DND-41 (cell line): Measurements from ENCODE around the gene CTDP1.

Experiments
- ATAC-seq: fragments of 200-7000 bp; cut with Tn5 transposase; 3 replicates; pipeline ENCODE4 v1.9.1; 2021; ENCODE audit warnings: low read depth; ENCODE audit not compliant: insufficient read depth
- DNase-seq: peaks from one replicate; pipeline ENCODE4 v3.0.0-alpha.2; 2020
- H2AFZ ChIP-seq: 2 replicates; pipeline ENCODE4 v1.6.0; 2012; ENCODE audit warnings: low read depth, low read length
- H3K27ac ChIP-seq: 2 replicates; pipeline ENCODE4 v1.5.1; 2012; ENCODE audit warnings: low read length, inconsistent platforms
- H3K27me3 ChIP-seq: fragments of 200-600 bp; sonication (generic); 2 replicates; pipeline ENCODE4 v1.6.0; 2012; ENCODE audit warnings: low read length, mild to moderate bottlenecking, inconsistent platforms; ENCODE audit not compliant: insufficient read depth, poor library complexity
- H3K36me3 ChIP-seq: 2 replicates; pipeline ENCODE4 v1.5.1; 2012; ENCODE audit warnings: low read length, inconsistent platforms; ENCODE audit not compliant: insufficient read depth
- H3K4me1 ChIP-seq: 2 replicates; pipeline ENCODE4 v1.5.1; 2012; ENCODE audit warnings: mild to moderate bottlenecking, low read length; ENCODE audit not compliant: insufficient read depth
- H3K4me2 ChIP-seq: 2 replicates; pipeline ENCODE4 v1.6.0; 2012; ENCODE audit warnings: mild to moderate bottlenecking, moderate library complexity, low read length, inconsistent platforms; ENCODE audit not compliant: insufficient read depth
- H3K4me3 ChIP-seq, 2 experiments: fragments of 200-600 bp in 1 of 2; shearing (Covaris generic) in 1 of 2; 2 replicates each; pipeline ENCODE4 v1.5.1; 2012 to 2016; ENCODE audit warnings: inconsistent platforms in 2 of 2, low read length in 2 of 2, mild to moderate bottlenecking in 2 of 2, low read depth in 1 of 2, moderate library complexity in 1 of 2
- H3K79me2 ChIP-seq: 2 replicates; pipeline ENCODE4 v1.6.0; 2012; ENCODE audit warnings: low read length, inconsistent platforms; ENCODE audit not compliant: insufficient read depth
- H3K9ac ChIP-seq: 2 replicates; pipeline ENCODE4 v1.6.0; 2012; ENCODE audit warnings: low read depth, mild to moderate bottlenecking, inconsistent platforms, low read length, moderate library complexity
- H3K9me3 ChIP-seq: 2 replicates; pipeline ENCODE4 v1.5.1; 2012; ENCODE audit warnings: low read length, moderate library complexity, mild to moderate bottlenecking, inconsistent platforms; ENCODE audit not compliant: insufficient read depth, severe bottlenecking
- H4K20me1 ChIP-seq: 2 replicates; pipeline ENCODE4 v1.6.0; 2012; ENCODE audit warnings: low read length; ENCODE audit not compliant: insufficient read depth
- EZH2 ChIP-seq: IDR thresholded peaks from 3 replicates; pipeline ENCODE4 v1.6.1; 2012; ENCODE audit warnings: borderline replicate concordance, low read depth, mild to moderate bottlenecking, moderate library complexity, low read length, inconsistent platforms; ENCODE audit not compliant: severe bottlenecking
- TF ChIP-seq, protein P1 (sequence below): IDR thresholded peaks from 2 replicates; pipeline ENCODE4 v1.5.1; 2012; ENCODE audit warnings: borderline replicate concordance, low read length, moderate library complexity, mild to moderate bottlenecking; ENCODE audit not compliant: poor library complexity, severe bottlenecking; ENCODE audit errors: extremely low read depth

CTDP1 gene

DNA sequence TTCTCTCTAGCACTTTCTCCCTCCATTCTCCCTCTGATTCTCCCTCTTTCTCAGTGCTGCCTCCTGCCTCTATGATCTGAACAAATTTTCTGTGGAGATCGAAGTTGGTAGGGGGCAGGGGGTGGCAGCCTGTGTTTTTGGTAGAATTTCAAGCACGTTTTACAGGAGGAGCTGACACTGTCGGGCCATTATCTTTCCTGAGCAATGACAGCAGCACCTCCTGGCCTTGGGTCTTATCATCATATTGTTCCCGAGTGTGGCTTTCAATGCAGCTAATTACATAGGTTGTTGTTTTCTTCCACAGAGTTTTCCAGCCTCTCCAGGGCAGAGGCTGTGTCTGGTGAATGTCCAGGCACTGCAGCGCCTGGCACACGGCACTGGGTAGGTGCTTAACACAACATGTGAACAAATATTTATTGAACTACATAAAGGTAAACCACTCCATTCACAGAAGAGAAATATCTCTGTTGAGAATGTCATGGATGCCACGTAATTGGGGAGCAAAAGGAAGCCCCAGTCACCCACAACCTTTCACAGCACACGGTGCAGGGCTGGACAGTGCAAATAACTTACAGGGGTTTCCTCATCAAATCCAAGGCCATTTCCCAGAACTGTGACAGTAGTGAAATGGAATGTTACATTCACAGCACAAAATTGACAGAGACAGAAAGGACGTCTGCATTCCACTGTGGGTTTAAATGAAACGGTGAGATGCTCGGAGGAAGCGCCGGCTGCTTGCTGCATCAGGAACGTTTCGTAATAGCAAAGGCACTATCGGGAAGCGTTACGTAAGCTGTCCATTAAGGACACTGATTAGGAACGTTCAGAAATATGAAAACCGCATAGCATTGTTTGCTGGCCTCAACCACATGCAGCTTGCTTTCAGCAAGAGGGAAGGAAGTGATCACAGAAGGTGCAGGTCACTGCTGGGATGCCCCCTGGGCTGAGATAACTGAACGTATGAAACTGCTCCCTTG is 111.7 kb downstream of the CTDP1 start:
- no peak for ATAC-seq
- TF ChIP-seq EZH2, result no peak
- H3K27ac ChIP-seq, result no peak overlapping the region
- no peaks in the 10 kb centered on the region for H4K20me1 ChIP-seq
- H3K4me1 ChIP-seq, result no peaks in the 10 kb centered on the region
- no peaks in the 10 kb centered on the region for H3K36me3 ChIP-seq
- no peak overlapping the region for H2AFZ ChIP-seq
- no peak overlapping the region for H3K4me2 ChIP-seq
- no peak overlapping the region for H3K9ac ChIP-seq
- H3K79me2 ChIP-seq, result no peaks in the 10 kb centered on the region
- no peak overlapping the region for H3K4me3 ChIP-seq
- H3K27me3 ChIP-seq, result no peaks in the 10 kb centered on the region
- DNase-seq, result no peak
- no peaks in the 10 kb centered on the region for H3K9me3 ChIP-seq

DNA sequence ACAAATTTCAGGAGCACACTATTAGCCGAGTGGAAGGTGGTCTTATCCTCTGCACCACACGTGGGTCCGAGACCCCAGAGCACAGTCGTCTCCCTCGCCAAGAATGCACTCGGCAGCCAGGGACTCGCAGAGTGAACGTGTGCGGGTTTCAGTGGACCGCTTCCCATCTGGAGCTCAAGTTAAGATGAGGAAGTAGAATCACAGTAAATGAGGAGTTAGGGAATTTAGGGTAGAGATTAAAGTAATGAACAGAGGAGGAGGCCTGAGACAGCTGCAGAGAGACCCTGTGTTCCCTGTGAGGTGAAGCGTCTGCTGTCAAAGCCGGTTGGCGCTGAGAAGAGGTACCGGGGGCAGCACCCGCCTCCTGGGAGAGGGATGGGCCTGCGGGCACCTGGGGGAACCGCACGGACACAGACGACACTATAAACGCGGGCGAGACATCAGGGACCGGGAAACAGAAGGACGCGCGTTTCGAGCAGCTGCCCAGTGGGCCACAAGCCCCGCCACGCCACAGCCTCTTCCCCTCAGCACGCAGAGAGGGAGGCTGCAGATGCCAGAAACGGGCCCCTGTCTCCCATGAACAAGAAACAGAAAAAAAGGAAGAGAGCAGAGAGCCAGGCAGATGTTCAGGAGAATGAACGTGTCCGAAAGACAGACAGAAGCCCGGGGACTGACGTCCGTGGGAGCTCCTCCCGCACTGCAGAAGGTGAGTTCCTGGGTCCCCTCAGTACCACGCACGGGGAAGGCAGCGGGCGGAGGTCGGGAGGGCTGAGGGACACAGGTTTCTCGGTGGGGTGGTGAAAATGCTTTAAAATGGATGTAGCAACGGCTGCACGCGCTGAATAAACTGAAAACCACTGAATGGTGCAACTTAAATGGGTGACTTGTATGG is 112.7 kb downstream of the CTDP1 start:
- no peaks in the 10 kb centered on the region for H3K4me1 ChIP-seq
- H2AFZ ChIP-seq, result no peak overlapping the region
- no peaks in the 10 kb centered on the region for H4K20me1 ChIP-seq
- no peak overlapping the region for H3K9ac ChIP-seq
- no peak overlapping the region for H3K4me3 ChIP-seq
- ATAC-seq (no peak), DNase-seq (no peak)
- no peaks in the 10 kb centered on the region for H3K36me3 ChIP-seq
- no peaks in the 10 kb centered on the region for H3K27me3 ChIP-seq
- no peaks in the 10 kb centered on the region for H3K79me2 ChIP-seq
- no peaks in the 10 kb centered on the region for H3K9me3 ChIP-seq
- no peak overlapping the region for H3K27ac ChIP-seq
- TF ChIP-seq EZH2, result no peak
- TF ChIP-seq, protein P1, sequence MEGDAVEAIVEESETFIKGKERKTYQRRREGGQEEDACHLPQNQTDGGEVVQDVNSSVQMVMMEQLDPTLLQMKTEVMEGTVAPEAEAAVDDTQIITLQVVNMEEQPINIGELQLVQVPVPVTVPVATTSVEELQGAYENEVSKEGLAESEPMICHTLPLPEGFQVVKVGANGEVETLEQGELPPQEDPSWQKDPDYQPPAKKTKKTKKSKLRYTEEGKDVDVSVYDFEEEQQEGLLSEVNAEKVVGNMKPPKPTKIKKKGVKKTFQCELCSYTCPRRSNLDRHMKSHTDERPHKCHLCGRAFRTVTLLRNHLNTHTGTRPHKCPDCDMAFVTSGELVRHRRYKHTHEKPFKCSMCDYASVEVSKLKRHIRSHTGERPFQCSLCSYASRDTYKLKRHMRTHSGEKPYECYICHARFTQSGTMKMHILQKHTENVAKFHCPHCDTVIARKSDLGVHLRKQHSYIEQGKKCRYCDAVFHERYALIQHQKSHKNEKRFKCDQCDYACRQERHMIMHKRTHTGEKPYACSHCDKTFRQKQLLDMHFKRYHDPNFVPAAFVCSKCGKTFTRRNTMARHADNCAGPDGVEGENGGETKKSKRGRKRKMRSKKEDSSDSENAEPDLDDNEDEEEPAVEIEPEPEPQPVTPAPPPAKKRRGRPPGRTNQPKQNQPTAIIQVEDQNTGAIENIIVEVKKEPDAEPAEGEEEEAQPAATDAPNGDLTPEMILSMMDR, result no peak
- no peak overlapping the region for H3K4me2 ChIP-seq

DNA sequence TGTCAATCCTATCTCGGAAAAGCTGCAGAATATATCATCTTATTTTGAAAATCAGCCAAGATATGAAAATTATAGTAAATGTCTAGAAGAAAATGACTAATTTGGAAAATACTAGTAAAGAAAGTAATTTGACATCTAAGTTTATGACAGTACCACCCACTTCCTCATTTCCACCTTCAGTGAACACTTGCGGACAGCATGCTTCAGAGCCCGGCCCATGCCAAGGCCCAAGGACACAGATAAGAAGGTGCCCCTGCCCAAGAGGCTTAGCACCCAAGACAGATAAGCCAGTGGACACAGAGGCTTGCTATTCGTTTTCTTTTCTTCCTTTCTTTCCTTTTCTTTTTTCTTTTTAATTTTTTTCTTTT is 113.4 kb downstream of the CTDP1 start:
- no peak for TF ChIP-seq EZH2
- TF ChIP-seq, protein P1, result no peak
- no peak for DNase-seq
- no peaks in the 10 kb centered on the region for H3K4me1 ChIP-seq
- no peak overlapping the region for H3K27ac ChIP-seq
- no peak overlapping the region for H3K4me3 ChIP-seq
- no peaks in the 10 kb centered on the region for H3K9me3 ChIP-seq
- no peak overlapping the region for H3K9ac ChIP-seq
- no peaks in the 10 kb centered on the region for H4K20me1 ChIP-seq
- no peak overlapping the region for H2AFZ ChIP-seq
- ATAC-seq, result no peak
- no peaks in the 10 kb centered on the region for H3K36me3 ChIP-seq
- no peaks in the 10 kb centered on the region for H3K79me2 ChIP-seq
- no peaks in the 10 kb centered on the region for H3K27me3 ChIP-seq
- H3K4me2 ChIP-seq, result no peak overlapping the region

DNA sequence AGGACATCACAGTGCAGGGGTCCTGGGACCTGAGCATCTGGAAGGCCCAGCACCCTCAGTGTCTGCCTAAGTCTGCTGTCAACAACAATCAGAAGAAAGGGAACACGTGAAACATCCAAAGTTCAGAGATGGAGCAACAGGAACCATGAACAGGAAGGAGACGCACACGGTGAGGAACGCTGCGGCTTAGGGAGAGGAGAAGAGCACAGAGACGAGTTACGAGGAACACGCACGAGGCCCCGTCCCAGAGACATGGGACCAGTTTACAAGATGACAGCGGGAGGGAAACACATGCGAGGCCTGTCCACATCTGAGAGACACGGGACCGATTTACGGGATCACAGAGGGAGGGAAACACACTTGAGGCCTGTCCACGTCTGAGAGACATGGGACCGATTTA is 115.2 kb downstream of the CTDP1 start:
- Histone ChIP-seq H3K27ac (no peak overlapping the region), H3K4me2 (no peak overlapping the region), H3K4me3 (no peak overlapping the region), H4K20me1 (no peaks in the 10 kb centered on the region), H3K4me1 (peaks cover 12% of the 10 kb centered on the region), H2AFZ (no peak overlapping the region), H3K9ac (no peak overlapping the region), H3K27me3 (no peaks in the 10 kb centered on the region), H3K36me3 (no peaks in the 10 kb centered on the region), H3K79me2 (no peaks in the 10 kb centered on the region), H3K9me3 (no peaks in the 10 kb centered on the region)
- no peak for DNase-seq
- TF ChIP-seq EZH2, result no peak
- TF ChIP-seq, protein P1, result no peak
- ATAC-seq, result no peak
